Breast epithelium (tissue), 3 donors: ENCODE data around the gene ZNF263.

Source experiments
- CTCF ChIP-seq, 3 donors: fragments of 450-650 bp; IDR thresholded peaks; one replicate each; pipeline ENCODE4 v1.5.1; 2016 to 2017; ENCODE audit warnings: antibody characterized with exemption in 3 of 3, mild to moderate bottlenecking in 3 of 3, moderate library complexity in 3 of 3
- POLR2A ChIP-seq: fragments of 450-650 bp; IDR thresholded peaks from one replicate; pipeline ENCODE4 v1.6.1; 2016; ENCODE audit warnings: antibody characterized with exemption, mild to moderate bottlenecking, moderate library complexity

- TF ChIP-seq CTCF (IDR thresholded peaks at IDR 0.05) (no peak), POLR2A (no peak)
Observed at GRCh38 chr16:3311496-3311895, 28.2 kb downstream of the ZNF263 start.
